K562 treated with DMSO at 1 percent for 24 hours (cell line): ENCODE data around the gene GCNT3. TPM values are rescaled to one million over a fixed set of nuclear protein-coding genes. Genes with fewer than 3 reads are reported as not detected.

Source experiments
- total RNA-seq: library from RNA; unstranded; fragments of 300-600 nt; gene quantifications from 2 replicates; pipeline ENCODE4 v1.2.3, GENCODE V29; 2022; ENCODE audit warnings: low read depth; ENCODE audit not compliant: insufficient read depth

The GCNT3 gene, protein sequence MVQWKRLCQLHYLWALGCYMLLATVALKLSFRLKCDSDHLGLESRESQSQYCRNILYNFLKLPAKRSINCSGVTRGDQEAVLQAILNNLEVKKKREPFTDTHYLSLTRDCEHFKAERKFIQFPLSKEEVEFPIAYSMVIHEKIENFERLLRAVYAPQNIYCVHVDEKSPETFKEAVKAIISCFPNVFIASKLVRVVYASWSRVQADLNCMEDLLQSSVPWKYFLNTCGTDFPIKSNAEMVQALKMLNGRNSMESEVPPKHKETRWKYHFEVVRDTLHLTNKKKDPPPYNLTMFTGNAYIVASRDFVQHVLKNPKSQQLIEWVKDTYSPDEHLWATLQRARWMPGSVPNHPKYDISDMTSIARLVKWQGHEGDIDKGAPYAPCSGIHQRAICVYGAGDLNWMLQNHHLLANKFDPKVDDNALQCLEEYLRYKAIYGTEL
- total RNA-seq = 0.14 TPM in 1 of 2 replicates, not detected in the other

DNA sequence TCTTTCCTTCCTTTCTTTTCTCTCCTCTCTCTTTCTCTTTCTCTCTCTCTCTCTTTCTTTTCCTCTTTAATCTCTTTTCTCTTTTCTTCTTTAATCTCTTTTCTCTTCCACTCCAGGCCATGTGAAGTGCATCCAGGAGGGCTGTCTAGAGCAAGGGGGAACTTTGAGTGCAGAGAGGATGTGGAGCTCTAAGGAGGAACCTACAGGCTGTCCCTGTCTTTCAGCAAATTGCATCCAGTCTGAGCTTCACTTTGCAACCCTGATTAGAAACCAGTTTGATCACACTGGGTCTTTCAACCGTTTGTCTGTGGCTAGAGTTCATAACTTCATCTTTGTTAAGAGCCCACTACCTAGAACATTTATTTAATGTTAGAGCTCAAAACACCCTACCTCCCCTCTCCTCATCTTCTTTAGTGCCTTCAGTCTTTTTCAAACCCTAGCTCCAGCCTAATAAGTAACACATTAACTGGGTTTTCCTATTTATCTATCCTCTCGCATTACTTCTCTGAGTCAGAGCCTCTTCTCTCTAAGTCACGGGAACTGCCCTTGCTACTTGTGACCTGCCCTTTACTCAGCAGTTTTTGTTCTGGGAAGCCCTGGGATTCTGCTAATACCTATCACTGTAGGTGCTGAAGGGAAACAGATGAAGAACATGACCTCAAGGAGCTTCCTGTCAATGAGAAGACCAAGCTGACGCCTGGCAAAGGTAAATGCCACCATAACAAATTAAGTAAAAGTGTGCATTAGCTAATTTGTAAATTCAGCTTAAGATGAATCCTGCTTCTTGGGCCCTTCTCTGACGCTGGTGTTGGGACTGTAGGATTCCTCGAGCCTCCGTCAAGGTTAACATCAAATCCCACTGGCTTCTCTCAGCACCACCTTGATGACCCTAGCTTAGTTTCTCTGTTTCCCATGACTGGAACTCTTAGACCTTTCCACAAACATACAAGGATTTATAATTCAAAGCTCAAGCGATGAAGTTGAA lies at the start of gene GCNT3:
Gene GCNT3, plus strand, starts transcription at position 508 of the 985 bp plus-strand sequence. CDS start 6,456 bp downstream, outside the sequence.

DNA sequence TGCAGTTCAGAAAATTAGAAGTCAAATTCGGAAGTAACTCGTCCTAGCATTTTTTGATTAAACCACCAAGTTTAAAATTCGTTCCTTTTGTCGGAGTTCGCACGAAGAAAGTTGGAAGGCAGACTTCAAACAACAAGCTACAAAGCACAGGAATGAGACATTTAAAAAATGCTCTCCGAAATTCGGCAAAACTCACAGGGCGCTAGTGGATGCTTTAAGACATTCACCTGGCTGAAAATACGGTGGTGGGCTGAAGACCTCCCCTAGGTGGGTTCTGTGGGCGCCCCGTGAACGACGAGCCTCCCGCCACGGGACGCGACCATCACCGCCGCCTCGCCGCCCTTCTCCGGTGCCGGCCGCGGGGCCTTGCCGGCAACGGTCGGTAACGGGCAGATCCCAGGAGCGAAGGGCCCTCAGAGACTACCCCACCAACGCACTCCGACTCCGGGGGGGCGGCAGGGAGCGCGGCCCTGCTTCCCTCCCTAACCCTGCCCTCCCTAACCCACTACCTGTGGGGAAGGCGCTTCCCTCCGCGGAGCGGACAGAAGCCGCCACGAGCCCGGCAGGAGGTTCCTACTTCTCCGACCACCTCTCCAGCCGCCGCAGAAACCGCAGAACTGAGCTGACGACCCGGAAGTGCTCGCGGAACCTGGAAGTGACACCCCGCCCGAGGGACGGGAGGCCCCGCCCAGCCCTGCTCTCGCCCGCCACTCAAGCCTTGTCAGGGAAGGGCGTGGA lies 45.5 kb downstream of the GCNT3 start, which contains the start of gene GTF2A2:
Gene GTF2A2, minus strand, starts transcription at position 619 of the 738 bp plus-strand sequence. CDS start 5,238 bp downstream, outside the sequence.

Other genes with a start within 250 kb of the GCNT3 start
- 0.06 TPM in 1 of 2 replicates, not detected in the other for gene MYO1E, start 238.9 kb upstream of the GCNT3 start, total RNA-seq
- gene FAM81A, start 173.6 kb upstream of the GCNT3 start, total RNA-seq = not detected in 2 replicates
- gene GTF2A2, start 45.7 kb downstream of the GCNT3 start, total RNA-seq = 70.9 and 74.3 TPM in 2 replicates
- gene BNIP2, start 77.5 kb downstream of the GCNT3 start, total RNA-seq = 27.7 and 29.1 TPM in 2 replicates